GM18507 (cell line): ENCODE measurements around the gene ZXDC.

Experiments used
- DNase-seq: peaks from one replicate; pipeline ENCODE4 v3.0.0; 2011; ENCODE audit warnings: low read depth; ENCODE audit not compliant: insufficient read length; ENCODE audit errors: extremely low spot score
- FAIRE-seq: peaks from 2 replicates; lab custom pipeline; 2011; peaks lifted over from hg19 to GRCh38; lab: Jason Lieb, UNC

The ZXDC gene

GRCh38 chr3:126461450-126462070 is 14.1 kb downstream of the ZXDC start:
- DNase-seq (no peak), FAIRE-seq (no peak)

- no peak for FAIRE-seq
- no peak for DNase-seq
Observed at GRCh38 chr3:126460381-126460780, 15.3 kb downstream of the ZXDC start.

GRCh38 chr3:126459763-126460127 is 15.9 kb downstream of the ZXDC start:
- DNase-seq = no peak
- FAIRE-seq = no peak

- no peak for FAIRE-seq
- no peak for DNase-seq
Observed at GRCh38 chr3:126459111-126459762, 16.5 kb downstream of the ZXDC start.

- DNase-seq (no peak), FAIRE-seq (no peak)
Observed at GRCh38 chr3:126456766-126457388, 18.8 kb downstream of the ZXDC start.

GRCh38 chr3:126456211-126456610 is 19.5 kb downstream of the ZXDC start:
- DNase-seq (no peak), FAIRE-seq (no peak)

- FAIRE-seq = no peak
Observed at GRCh38 chr3:126454437-126455198, 21.1 kb downstream of the ZXDC start.

GRCh38 chr3:126454025-126454424 is 21.7 kb downstream of the ZXDC start:
- FAIRE-seq (no peak), DNase-seq (no peak)

More at GRCh38 chr3:126454437-126455198, 21.1 kb downstream of the ZXDC start:
- DNase-seq = no peak

GRCh38 chr3:126452213-126452612 is 23.5 kb downstream of the ZXDC start:
- FAIRE-seq = no peak
- DNase-seq = no peak

- FAIRE-seq (no peak), DNase-seq (no peak)
Observed at GRCh38 chr3:126451511-126451910, 24.2 kb downstream of the ZXDC start.

GRCh38 chr3:126450744-126451143 is 24.9 kb downstream of the ZXDC start:
- FAIRE-seq = no peak
- DNase-seq = no peak

GRCh38 chr3:126450219-126450618 is 25.5 kb downstream of the ZXDC start:
- FAIRE-seq = no peak
- DNase-seq = no peak

GRCh38 chr3:126449621-126450051 is 26.1 kb downstream of the ZXDC start:
- no peak for DNase-seq
- FAIRE-seq = no peak

GRCh38 chr3:126448893-126449180 is 26.9 kb downstream of the ZXDC start:
- DNase-seq (no peak), FAIRE-seq (no peak)

- DNase-seq = no peak
- FAIRE-seq = no peak
Observed at GRCh38 chr3:126448136-126448892, 27.4 kb downstream of the ZXDC start.

- DNase-seq (no peak), FAIRE-seq (no peak)
Observed at GRCh38 chr3:126447456-126448106, 28.1 kb downstream of the ZXDC start.

- FAIRE-seq = no peak
- DNase-seq = no peak
Observed at GRCh38 chr3:126446791-126447190, 28.9 kb downstream of the ZXDC start.

- no peak for DNase-seq
- no peak for FAIRE-seq
Observed at GRCh38 chr3:126446301-126446700, 29.4 kb downstream of the ZXDC start.

GRCh38 chr3:126445506-126445905 is 30.2 kb downstream of the ZXDC start:
- FAIRE-seq (no peak), DNase-seq (no peak)
